ENCODE measurements around the gene NFE2L1.

- no peak for TF ChIP-seq SMC3 (IDR thresholded peaks at IDR 0.05; ENCODE audit: low read depth, low read length)
- TF ChIP-seq, protein P1, sequence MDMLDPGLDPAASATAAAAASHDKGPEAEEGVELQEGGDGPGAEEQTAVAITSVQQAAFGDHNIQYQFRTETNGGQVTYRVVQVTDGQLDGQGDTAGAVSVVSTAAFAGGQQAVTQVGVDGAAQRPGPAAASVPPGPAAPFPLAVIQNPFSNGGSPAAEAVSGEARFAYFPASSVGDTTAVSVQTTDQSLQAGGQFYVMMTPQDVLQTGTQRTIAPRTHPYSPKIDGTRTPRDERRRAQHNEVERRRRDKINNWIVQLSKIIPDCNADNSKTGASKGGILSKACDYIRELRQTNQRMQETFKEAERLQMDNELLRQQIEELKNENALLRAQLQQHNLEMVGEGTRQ (IDR thresholded peaks at IDR 0.05; ENCODE audit: borderline replicate concordance, low read depth, low read length) = no peak
- TF ChIP-seq TAF1 (IDR thresholded peaks at IDR 0.05; ENCODE audit: borderline replicate concordance, low read depth, low read length) = no peak
- TF ChIP-seq EP300 (IDR thresholded peaks at IDR 0.05; ENCODE audit: borderline replicate concordance in 1 of 2, low read depth in 1 of 2, low read length in 1 of 2) = no peak
- TF ChIP-seq POLR2AphosphoS5 (IDR thresholded peaks at IDR 0.05; ENCODE audit: low read depth, low read length) = no peak
- no peak for TF ChIP-seq PBX3 (IDR thresholded peaks at IDR 0.05)
- TF ChIP-seq RAD21 (IDR thresholded peaks at IDR 0.05; ENCODE audit: low read length) = no peak
- no peak for TF ChIP-seq EZH2phosphoT487 (IDR thresholded peaks at IDR 0.05; ENCODE audit: borderline replicate concordance, low read depth)
Measured at GRCh38 chr17:48104440-48104839, 56.3 kb downstream of the NFE2L1 start.

Data from SK-N-SH (cell line).